ENCODE data around the gene C1orf185. TPM values are rescaled to one million over a fixed set of nuclear protein-coding genes. Genes with fewer than 3 reads are reported as not detected.

The C1orf185 gene
- total and polyA plus RNA-seq, 9 of the 15 experiments (the other 6 are each of a cell fraction or from before 2014, with no cell fraction given): not detected

GRCh38 chr1:51190961-51191360 is 88.9 kb downstream of the C1orf185 start:
- in situ Hi-C loops (cut with MboI) (loop anchor here (5.0 to 10.0 kb wide), 2 partner anchors 419 to 816 kb away; no protein-coding TSS in a partner anchor), intact Hi-C loops (cut with micrococcal nuclease) (no loop called here)
- BruUV-seq (replicated peaks): no TSS peak
- Histone ChIP-seq H3K79me2 (ENCODE audit: control insufficient read depth, insufficient read depth, low read length) (no peaks in the 10 kb centered on the region), H2AFZ (ENCODE audit: low read depth, low read length) (no peak overlapping the region), H3K4me3 (no peak overlapping the region), H3K27ac (ENCODE audit: extremely low read depth, low read depth, low read length) (no peak overlapping the region), H3K4me1 (replicated peaks in 1 of 2; ENCODE audit: control insufficient read depth in 2 of 2, insufficient read depth in 2 of 2, low read length in 2 of 2) (peaks cover 0 to 3% of the 10 kb centered on the region in 2 experiments; a peak in 1 of 5 replicates), H3K4me2 (ENCODE audit: insufficient read depth, low read length) (no peak overlapping the region), H3K27me3 (ENCODE audit: control insufficient read depth in 2 of 2, insufficient read depth in 2 of 2, low read length in 2 of 2) (no peaks in the 10 kb centered on the region), H3K9ac (ENCODE audit: insufficient read depth in 1 of 2, low read depth in 2 of 2, low read length in 2 of 2) (no peak overlapping the region), H4K20me1 (replicated peaks; ENCODE audit: control insufficient read depth, insufficient read depth, low read length) (no peaks in the 10 kb centered on the region), H3K9me1 (ENCODE audit: control insufficient read depth, insufficient read depth, low read length) (no peaks in the 10 kb centered on the region), H3K9me3 (replicated peaks; ENCODE audit: control insufficient read depth, insufficient read depth, low read depth, low read length) (no peaks in the 10 kb centered on the region), H3K36me3 (ENCODE audit: control insufficient read depth, insufficient read depth, low read length) (no peaks in the 10 kb centered on the region)
- ChIA-PET POLR2A (interaction anchor here (0.6 to 1.1 kb wide), 3 partner anchors 26 to 555 kb away, joined by 3 read pairs; no protein-coding TSS in a partner anchor), CTCF (ENCODE audit: low intra/inter-chr PET ratio) (interaction anchor here (1.3 to 5.9 kb wide), 3 partner anchors 262 to 417 kb away, joined by 3 to 58 read pairs (median 3); no protein-coding TSS in a partner anchor)
- DNase-seq (ENCODE audit: extremely low read depth in 1 of 4, low spot score in 3 of 4) (no peak), ATAC-seq (no peak), FAIRE-seq (no peak)
- no peak for TF ChIP-seq NEUROD1 (IDR thresholded peaks at IDR 0.05; ENCODE audit: borderline replicate concordance, low read depth, low read length, partially characterized antibody)
- no peak for TF ChIP-seq MCM2 (IDR thresholded peaks at IDR 0.05; ENCODE audit: low read depth)
- no peak for TF ChIP-seq HNRNPL (IDR thresholded peaks at IDR 0.05; ENCODE audit: low read depth, low read length)
- TF ChIP-seq STAT6 (CRISPR knock-in tag; IDR thresholded peaks at IDR 0.05): no peak
- TF ChIP-seq BRD4 (IDR thresholded peaks at IDR 0.05): no peak
- no peak for TF ChIP-seq C11orf30 (IDR thresholded peaks at IDR 0.05; ENCODE audit: low read depth)
- TF ChIP-seq KAT7 (CRISPR knock-in tag; IDR thresholded peaks at IDR 0.05; ENCODE audit: borderline replicate concordance): no peak
- no peak for TF ChIP-seq DEAF1 (CRISPR knock-in tag; IDR thresholded peaks at IDR 0.05)
- TF ChIP-seq RNF2 (IDR thresholded peaks at IDR 0.05): no peak
- TF ChIP-seq TBP (optimal IDR thresholded peaks at IDR 0.05; ENCODE audit: low read depth, low read length): no peak
- no peak for TF ChIP-seq MYC (IDR thresholded peaks at IDR 0.05; ENCODE audit: low read depth, low read length)
- TF ChIP-seq MYC (CRISPR knock-in tag; IDR thresholded peaks at IDR 0.05; ENCODE audit: borderline replicate concordance, low read depth): no peak
- WGBS (ENCODE audit: insufficient coverage, low coverage, missing lambda C conversion rate): 0% methylated on average over 1 of the region's 1 CpG

All from K562 (cell line).